T-helper 1 cell treated with Interleukin-12 subunit alpha and Interleukin-12 subunit beta and Interleukin-4 antibody, amounts not matched to agents 30 ng/mL and 1 ng/mL, for 36 hours (primary cell): ENCODE results near the gene VWA5B2. TPM values are rescaled to one million over a fixed set of nuclear protein-coding genes. Genes with fewer than 3 reads are reported as not detected.

Experiments used
- intact Hi-C: fragments of 100-400 bp; cut with micrococcal nuclease; formaldehyde crosslinking; loops from one replicate; pipeline ENCODE4 v1.15.1; 2024
- total RNA-seq: library from RNA; stranded (reverse); gene quantifications from 2 replicates; pipeline ENCODE4 v1.2.3, GENCODE V29; 2022

VWA5B2 gene
- total RNA-seq, 1 donor from 2014 or later: not detected

DNA sequence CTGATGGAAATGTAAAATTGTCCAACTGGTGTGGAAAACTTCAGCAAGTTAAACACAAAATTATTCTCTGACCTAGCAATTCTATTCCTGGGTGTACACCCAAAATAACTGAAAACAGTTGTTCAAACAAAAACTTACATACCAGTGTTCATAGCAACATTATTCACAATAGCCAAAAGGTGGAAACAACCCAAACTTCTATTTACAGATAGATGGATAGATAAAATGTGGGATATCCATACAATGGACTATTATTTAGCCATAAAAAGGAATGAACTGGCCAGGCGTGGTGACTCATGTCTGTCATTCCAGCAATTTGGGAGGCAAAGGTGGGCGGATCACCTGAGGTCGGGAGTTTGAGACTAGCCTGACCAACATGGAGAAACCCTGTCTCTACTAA, 6.9 kb upstream of the VWA5B2 start:
- intact Hi-C loops: no loop called here

DNA sequence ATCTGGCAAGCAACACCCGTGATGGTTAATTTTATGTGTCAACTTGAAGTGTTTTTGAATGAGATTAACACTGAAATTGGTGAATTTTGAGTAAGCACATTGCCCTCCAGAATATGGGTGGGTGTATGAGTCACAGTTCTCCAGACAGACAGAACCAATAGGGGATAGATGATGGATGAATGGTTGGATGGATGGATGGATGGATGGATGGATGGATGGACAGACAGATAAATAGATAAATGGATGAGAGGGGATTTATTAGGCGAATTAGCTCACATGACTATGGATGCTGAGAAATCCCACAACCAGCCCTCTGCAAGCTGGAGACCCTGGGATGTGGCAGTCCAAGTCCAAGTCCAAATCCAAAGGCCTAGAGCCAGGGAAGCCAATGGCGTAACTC, 5.4 kb upstream of the VWA5B2 start:
- intact Hi-C loops: no loop called here

DNA sequence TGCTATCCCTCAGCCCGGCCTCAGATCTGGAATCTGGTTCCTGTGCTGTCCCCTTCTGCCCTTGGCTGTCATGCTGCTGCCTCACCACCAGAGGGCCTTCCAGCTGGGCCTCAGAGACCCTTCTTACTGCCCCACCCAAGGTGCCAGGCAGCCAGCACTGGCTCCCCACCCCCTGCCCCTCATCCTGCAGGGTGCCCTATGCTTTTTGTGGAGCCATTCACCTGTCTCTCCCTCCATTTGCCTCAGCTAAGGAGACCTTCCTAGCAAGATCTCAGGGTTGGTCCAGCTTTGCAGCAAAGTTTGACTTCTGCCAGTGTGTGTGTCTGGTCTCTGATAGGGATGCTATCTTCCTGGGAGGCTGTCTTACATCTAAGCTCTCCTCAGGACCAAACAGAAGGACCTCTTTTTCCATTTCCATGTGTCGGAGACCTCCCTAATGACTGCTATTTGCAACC, 1.9 kb upstream of the VWA5B2 start:
- intact Hi-C loops: loop anchor here (1.0 to 5.0 kb wide), 4 partner anchors 23 to 315 kb away; partner anchors contain the start of gene CAMK2N2

DNA sequence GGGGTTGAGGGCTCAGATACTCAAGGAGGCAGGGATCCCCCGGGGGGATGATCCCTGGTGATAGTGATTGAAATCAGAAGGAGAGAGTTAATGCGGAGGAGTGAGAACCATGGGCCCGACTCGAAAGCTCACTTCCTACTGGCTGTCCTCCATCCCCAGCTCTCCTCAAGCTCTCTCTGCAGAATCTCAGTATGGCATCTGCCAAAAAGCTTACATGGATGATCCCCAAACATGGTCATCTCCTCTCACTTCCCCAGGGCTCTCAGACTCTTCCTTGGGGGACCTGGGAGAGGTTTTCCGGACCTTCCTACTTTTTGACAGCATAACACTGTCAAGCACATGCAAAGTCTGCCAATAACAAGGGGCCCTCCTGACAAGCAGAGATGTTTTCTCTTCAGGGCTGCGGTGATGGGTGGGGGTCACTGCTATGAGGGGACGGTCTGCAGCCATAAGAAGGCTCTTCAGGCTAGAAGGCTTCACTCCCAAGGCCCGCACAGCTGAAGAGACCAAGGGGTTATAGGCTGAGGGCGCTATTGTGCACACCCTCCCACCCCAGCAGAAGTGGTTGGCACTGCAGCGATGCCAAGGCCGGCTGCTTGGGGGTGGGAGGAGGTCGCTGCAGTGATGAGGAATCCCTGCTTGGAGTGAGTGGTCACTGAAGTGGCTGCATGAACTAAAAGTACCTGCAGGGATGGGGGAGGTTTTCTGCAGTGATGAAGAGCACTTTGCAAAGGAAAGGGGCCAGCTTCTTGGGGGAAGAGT, 828 bp upstream of the VWA5B2 start:
- intact Hi-C loops: loop anchor here (1.0 to 5.0 kb wide), 3 partner anchors 34 to 314 kb away; partner anchors contain the start of gene CAMK2N2

DNA sequence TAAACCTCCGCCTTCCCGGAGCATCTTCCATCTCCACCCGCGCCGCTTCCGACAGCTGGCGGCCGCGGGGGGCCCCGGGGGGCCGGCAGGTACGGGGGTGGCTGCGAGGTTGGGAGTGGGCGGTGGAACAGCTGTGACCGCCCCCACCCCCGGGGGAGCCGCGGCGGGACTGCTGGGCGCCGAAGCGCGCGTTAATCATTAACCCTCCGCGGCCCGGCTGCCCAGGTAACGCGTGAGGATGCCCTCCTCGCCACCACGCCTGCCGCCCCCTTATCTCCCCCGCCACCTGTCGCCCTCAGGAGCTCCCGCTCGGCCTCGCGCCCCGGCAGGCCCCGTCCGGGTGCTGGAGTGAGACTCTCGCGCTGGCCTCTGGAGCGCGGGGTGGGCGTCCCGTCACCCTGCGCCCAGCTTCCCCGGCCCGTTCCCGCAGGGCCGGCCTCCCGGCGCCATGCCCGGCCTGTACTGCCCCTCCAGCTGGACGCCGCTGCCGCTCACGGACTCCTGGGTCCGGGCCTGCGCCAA, 757 bp downstream of the VWA5B2 start:
- intact Hi-C loops: no loop called here

DNA sequence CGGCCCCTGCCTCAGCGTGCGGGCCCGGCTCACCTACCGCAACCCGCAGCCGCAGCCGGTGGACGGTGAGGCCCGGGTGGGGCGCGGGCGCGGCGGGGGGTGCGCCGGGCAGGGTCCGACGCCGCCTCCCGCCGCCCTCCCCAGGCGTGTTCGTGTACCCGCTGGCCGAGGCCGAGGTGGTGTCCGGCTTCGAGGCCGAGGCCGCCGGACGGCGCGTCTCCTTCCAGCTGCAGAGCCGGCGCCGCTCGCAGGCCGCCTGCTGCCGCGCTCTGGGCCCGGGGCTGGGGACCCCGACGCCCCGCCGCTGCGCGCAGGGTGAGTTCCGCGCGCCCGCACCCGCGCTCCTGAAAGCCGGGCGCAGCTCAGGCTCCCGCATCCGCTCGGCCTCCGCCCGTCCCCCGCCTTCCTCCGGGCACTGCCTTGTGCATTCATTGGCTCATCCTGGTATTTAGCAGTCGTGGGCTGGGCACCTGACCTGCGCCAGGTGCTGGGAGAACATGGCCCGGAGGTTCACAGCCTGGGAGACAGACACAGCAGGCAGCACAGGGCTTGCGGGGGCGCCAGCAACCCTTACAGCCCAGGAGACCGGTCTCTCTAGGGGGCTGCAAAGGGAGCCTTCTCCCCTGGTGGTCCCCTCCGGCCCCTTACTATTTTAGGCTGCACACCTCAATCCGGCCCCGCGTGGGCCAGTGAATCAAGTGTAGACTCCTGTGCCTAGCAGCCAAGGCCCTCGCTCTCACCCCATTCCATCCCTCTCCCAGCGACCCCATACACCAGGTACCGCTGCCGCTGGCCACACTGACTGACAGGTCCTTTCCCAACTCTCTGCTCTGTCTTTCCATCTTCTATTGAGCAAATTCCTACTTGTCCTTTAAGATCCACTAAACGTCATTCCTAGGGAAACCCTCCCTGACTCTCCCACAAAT, 1.5 kb downstream of the VWA5B2 start:
- intact Hi-C loops: no loop called here

DNA sequence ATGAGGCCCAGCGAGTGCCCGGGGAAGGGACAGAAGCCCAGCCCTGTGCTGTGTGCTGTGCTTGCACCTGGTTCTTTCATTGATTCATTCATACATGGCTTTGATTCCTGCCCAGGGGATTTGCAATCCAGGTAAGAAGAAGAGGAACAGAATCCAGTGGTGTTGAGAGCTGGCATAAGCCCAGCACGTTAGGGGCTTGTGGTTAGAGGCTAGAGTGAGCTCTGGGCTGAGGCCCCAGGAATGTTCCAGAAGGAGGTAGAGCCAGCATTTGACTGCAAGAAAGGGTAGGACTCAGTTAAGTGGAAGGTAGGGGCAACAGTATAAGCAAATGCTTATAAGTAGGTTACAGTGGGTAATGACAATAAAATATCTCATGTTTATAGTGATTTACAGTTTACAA, 2.3 kb downstream of the VWA5B2 start:
- intact Hi-C loops: no loop called here

DNA sequence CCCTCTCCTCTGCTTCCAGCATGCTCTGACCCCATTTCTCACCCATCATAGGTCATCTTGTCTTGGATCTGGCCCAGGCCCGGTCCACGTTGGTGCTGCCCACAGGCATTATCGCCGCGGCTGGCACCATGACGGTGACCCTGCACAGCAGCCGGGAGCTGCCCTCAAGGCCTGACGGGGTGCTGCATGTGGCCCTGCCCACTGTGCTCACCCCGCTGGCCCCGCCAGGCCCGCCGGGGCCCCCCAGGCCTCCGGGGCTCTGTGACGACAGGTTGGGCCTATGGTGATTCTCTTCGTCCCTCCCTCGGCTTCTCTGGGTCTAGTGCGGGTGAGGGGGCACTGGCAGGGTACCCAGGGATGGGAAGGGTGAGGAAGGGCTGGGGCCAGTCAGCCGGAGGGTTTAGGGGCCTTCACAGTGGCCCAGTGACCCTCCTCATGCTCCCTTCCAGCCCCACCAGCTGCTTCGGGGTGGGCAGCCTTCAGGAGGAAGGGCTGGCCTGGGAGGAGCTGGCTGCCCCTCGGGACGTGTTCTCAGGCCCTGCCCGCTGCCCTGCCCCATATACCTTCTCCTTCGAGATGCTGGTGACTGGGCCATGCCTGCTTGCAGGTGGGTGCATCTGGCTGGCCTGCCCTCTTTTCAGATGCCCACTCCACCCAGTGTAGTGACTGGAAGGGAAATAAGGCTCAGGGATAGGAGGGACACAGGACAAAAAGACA, 3.9 kb downstream of the VWA5B2 start:
- intact Hi-C loops: no loop called here

DNA sequence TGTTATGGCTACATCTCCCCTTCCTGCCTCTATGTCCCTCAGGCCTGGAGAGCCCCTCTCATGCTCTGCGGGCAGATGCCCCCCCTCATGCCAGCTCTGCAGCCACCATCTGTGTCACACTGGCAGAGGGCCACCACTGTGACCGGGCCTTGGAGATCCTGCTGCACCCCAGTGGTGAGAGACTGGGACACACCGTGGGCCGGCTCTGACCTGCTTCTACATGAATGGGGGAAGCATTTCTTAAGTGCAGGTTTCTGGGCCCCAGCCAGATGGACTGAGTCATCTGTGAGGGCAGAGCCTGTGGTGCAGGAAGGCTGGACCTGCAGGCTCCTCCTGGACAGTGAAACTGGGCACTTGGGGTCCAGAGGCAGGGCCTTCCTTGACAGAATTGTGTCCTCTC, 4.8 kb downstream of the VWA5B2 start:
- intact Hi-C loops: no loop called here

DNA sequence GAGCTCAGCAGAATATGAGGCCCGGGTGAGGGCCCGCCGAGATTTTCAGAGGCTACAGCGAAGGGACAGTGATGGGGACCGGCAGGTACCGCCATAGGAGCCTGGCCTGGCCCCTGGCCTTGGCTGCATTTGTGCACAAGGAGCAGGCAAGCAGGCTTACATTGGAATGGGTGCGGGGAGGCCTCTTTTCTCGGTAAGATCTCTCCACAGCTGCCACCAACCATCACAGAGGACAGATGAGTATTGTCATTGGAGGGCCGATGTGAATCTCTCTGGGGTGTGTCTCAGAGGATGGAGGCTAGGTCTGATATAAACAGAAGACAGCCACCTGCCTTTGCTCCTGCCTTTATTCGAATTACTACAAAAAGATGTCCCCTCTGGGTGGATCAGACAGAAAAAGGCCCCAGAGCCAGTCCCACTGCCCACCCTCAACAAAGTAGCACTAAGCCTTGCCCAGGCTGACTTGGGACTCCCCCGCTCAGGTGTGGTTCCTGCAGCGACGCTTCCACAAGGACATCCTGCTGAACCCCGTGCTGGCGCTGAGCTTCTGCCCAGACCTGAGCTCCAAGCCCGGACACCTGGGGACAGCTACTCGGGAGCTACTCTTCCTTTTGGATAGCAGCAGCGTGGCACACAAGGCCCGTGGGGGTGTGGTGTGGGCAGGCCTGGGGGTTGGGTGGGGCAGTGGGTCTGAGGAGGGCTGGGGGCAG, 5.4 kb downstream of the VWA5B2 start:
- intact Hi-C loops: no loop called here

DNA sequence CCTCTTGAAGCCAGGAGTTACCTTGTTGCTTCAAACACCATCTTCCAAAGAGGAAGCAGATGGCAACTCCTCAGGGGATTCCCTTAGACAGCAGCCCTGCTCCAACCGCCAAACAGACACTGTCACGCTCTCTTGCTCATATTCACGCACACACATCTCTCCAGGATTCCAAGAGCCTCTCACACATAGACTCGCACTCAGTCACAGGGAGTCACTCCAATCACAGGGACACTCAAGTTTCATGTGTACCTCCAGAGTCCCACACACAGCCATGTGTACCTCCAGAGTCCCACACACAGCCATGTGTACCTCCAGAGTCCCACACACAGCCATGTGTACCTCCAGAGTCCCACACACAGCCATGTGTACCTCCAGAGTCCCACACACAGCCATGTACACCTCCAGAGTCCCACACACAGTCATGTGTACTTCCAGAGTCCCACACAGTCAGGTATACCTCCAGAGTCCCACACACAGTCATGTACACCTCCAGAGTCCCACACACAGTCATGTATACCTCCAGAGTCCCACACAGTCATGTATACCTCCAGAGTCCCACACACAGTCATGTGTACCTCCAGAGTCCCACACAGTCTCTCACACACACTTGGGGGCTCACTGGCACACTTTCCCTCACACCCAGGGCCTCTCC, 6.1 kb downstream of the VWA5B2 start:
- intact Hi-C loops: no loop called here

DNA sequence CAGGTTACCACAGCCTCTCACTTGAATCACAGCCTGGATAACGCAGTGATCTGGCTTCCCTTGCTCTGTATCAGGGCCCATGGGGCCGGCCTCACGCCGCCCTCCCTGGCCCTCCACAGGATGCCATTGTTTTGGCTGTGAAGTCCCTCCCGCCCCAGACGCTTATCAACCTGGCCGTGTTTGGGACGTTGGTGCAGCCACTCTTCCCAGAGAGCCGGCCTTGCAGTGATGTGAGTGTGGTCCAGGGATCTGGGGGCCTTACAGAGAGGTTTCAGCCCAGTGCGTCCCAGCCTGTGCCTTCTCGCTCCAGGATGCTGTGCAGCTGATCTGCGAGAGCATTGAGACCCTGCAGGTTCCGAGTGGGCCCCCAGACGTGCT, 6.6 kb downstream of the VWA5B2 start:
- intact Hi-C loops: no loop called here

DNA sequence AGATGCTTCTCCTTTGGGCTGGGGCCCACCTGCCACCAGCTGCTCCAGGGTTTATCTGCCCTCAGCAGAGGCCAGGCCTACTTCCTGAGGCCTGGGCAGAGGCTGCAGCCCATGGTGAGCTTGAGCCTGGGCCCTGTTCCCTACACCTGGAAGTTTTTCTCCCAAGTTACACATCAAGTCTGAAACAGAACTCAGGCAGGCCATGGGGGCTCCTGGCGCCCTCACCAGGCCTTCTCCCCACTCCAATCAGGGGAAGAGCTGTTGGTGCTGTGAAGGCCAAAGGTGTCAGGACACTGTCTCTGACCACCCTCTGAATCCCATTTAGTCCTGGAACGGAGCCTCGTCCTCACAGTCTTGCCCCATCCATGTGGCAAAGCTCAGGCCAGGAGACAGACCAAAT, 7.3 kb downstream of the VWA5B2 start:
- intact Hi-C loops: no loop called here

DNA sequence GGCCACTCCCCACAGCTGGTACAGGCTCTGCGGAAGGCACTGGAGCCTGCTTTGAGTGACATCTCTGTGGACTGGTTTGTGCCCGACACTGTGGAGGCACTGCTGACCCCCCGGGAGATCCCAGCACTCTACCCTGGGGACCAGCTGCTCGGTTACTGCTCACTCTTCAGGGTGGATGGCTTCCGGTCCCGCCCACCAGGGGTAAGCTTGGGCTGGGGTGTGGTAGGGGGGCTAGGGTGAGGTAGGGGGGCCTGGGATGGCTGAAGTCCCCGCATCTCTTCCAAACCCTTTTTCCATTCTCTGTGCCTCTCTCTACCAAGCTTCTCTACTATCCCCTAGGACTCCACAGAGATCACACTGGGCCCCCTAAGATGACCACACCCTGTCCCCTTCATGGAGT, 7.8 kb downstream of the VWA5B2 start:
- intact Hi-C loops: no loop called here

DNA sequence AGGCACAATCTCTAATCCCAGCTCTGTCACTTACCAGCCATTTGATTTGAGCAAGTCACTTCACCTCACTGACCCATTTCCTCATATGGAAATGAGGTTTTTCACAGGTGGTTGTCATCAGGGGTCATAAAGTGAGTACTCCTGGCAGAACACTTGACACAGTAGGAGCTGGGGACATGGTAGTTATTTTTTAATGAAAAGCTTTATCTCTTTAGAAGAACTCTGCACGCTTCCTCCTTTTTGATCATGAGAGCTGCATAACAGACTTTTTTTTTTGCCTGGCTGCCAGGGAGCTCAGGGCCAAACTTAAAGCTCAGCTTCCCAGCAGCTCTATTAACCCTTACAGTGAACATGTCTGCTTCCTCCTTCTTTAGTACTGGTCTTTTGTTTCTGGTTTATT, 8.4 kb downstream of the VWA5B2 start:
- intact Hi-C loops: no loop called here

DNA sequence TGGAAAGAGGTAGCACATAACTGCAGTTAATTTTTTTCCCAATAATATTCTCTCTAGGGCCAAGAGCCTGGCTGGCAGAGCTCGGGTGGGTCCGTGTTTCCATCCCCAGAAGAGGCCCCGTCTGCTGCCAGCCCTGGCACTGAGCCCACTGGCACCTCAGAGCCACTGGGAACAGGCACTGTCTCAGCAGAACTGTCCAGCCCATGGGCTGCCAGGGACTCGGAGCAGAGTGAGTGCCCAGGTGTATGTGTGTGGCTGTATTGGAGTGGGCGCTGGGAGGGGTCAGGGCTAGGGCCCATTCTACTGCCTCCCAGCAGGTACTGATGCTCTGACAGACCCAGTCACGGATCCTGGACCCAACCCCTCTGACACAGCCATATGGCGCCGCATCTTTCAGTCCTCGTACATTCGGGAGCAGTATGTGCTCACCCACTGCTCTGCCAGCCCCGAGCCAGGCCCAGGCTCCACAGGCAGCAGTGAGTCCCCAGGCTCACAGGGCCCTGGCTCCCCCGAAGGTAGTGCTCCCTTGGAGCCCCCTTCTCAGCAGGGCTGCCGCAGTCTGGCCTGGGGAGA, 8.9 kb downstream of the VWA5B2 start:
- intact Hi-C loops: no loop called here

DNA sequence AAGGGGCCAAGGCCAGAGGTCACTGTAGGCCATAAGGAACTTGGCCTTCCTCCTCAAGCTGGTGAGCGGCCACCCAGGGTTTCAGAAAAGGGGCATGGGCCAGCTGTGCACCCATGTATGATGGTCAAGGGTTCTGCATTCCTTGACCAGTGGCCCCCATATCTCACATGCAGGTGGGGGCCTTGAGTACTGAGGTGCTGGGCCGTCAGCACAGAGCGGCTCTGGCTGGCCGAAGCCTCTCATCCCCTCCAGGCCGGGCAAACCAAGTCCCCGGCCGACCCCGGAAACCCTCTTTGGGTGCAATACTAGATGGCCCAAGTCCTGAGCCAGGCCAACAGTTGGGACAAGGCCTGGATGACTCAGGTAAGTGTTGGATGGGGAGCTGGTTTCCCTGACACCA, 9.8 kb downstream of the VWA5B2 start:
- intact Hi-C loops: no loop called here

DNA sequence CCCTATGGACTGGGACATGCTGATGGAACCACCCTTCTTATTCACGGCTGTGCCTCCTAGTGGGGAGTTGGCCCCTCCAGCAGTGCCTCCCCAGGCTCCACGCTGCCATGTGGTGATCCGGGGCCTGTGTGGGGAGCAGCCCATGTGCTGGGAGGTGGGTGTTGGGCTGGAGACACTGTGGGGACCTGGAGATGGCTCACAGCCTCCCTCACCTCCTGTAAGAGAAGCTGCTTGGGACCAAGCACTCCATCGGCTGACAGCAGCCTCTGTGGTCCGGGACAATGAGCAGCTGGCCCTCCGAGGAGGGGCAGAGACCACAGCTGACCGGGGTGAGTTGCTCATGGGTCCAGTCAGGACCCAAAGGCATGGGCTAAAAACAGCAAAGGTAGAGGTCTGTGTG, 10.3 kb downstream of the VWA5B2 start:
- intact Hi-C loops: no loop called here

DNA sequence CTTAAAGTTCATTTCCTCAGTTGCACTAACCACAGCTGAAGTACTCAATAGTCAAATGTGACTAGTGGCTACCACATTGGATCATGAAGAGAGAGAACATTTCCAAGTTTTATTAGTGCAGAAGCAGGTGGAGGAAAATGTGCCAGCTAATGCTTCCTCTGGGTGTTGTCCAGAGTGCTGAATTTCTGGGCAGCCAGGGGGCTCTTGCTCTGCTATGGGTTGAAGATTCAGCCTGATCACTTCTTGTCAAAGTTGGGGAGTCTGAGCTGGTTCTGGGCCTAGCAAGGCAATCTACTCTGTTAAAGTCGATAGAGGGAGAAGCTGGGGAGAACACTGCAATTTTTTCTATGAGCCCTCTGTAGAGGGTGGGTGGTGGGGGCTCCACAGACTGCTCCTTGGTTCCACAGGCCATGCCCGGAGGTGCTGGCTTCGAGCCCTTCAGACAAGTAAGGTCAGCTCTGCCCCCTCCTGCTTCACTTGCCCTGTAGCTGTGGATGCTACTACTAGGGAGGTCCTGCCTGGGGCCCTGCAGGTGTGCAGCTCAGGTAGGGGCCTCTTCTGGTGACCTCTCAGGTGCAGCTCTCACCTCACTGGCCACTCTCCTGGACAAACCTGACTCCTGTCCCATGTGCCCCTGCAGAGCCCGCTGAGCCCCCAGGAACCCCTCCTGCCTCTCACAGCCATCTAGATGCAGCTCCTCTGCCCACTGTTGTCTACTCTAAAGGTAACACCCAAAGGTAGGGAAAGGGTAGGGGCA, 11.2 kb downstream of the VWA5B2 start:
- intact Hi-C loops: no loop called here
